Measurements from ENCODE around the gene MYOCOS. TPM values are rescaled to one million over a fixed set of nuclear protein-coding genes. Genes with fewer than 3 reads are reported as not detected.
"Not testable (repeated sequence)": the region's sequence is repeated elsewhere in the genome, so short reads cannot be mapped to it uniquely, and the experiment has no call there.

Gene MYOCOS
- total RNA-seq, 1 donor from 2014 or later: not detected

- not testable (repeated sequence) for DNase-seq (ENCODE audit: low read depth)
These were observed 34.2 kb downstream of the MYOCOS start for GRCh38 chr1:171656206-171656605.

GRCh38 chr1:171661076-171661650, 39.1 kb downstream of the MYOCOS start:
- no peak for DNase-seq (ENCODE audit: low read depth)

- no peak for DNase-seq (ENCODE audit: low read depth)
These were observed 41.2 kb downstream of the MYOCOS start for GRCh38 chr1:171663036-171663853.

- no peak for DNase-seq (ENCODE audit: low read depth)
These were observed 42.0 kb downstream of the MYOCOS start for GRCh38 chr1:171663854-171664575.

GRCh38 chr1:171664976-171665375, 42.9 kb downstream of the MYOCOS start:
- DNase-seq (ENCODE audit: low read depth): peak; percentile 36

GRCh38 chr1:171666114-171666769, 44.2 kb downstream of the MYOCOS start:
- no peak for DNase-seq (ENCODE audit: low read depth)

- no peak for DNase-seq (ENCODE audit: low read depth)
These were observed 46.3 kb downstream of the MYOCOS start for GRCh38 chr1:171668372-171668771.

- no peak for DNase-seq (ENCODE audit: low read depth)
These were observed 48.7 kb downstream of the MYOCOS start for GRCh38 chr1:171670739-171671138.

GRCh38 chr1:171674431-171675405, 52.7 kb downstream of the MYOCOS start:
- no peak for DNase-seq (ENCODE audit: low read depth)

Other genes starting within 250 kb of the MYOCOS start
- 45.9 and 47.7 TPM in 2 replicates for gene PRRC2C, start 136.7 kb upstream of the MYOCOS start, total RNA-seq
- not detected in 2 replicates for gene MYOC, start 30.4 kb downstream of the MYOCOS start, total RNA-seq
- gene VAMP4, start 119.8 kb downstream of the MYOCOS start, total RNA-seq: 4.1 and 9.7 TPM in 2 replicates
- gene METTL13, start 159.4 kb downstream of the MYOCOS start, total RNA-seq: 19.5 and 21.3 TPM in 2 replicates
- gene DNM3, start 219.3 kb downstream of the MYOCOS start, total RNA-seq: 0.62 and 1.1 TPM in 2 replicates